Stimulated activated CD8-positive, alpha-beta memory T cell treated with anti-CD3 and anti-CD28 coated beads, Interleukin-12 subunit alpha, Interleukin-12 subunit beta, amount 100 ng/mL, for 4 hours (primary cell): ENCODE data around the gene IFNGR1.

Experiments used
- DNase-seq: peaks from one replicate; pipeline ENCODE4 v3.0.0-alpha.2; 2020; ENCODE audit warnings: low read depth

IFNGR1 gene

GRCh38 chr6:137149035-137149393 lies 70.2 kb downstream of the IFNGR1 start:
- DNase-seq: no peak

GRCh38 chr6:137148306-137149034 lies 70.7 kb downstream of the IFNGR1 start:
- DNase-seq: no peak
